A549 (cell line): ENCODE measurements around the gene LGI2. TPM values are rescaled to one million over a fixed set of nuclear protein-coding genes. Genes with fewer than 3 reads are reported as not detected.

Experiments used
- ATAC-seq, 2 experiments: fragments of 200-7000 bp in 1 of 2; fragments of >200 bp in 1 of 2; cut with Nextera tagmentation in 1 of 2; cut with Tn5 transposase in 1 of 2; 3 replicates each; pipeline versions ENCODE4 v1.8.0 to v1.9.1; 2018 to 2020; ENCODE audit warnings: mild to moderate bottlenecking in 1 of 2, moderate library complexity in 1 of 2
- CTCF ChIA-PET: fragments of 300-600 bp; sonication (Branson Sonifier 250); formaldehyde crosslinking; extraction: SDS; loops from one replicate; lab custom pipeline; 2021; ENCODE audit warnings: antibody characterized with exemption, inconsistent platforms; lab: Yijun Ruan, JAX
- POLR2A ChIA-PET: fragments of 350-600 bp; formaldehyde crosslinking; extraction: SDS; loops from one replicate; lab custom pipeline; 2021; ENCODE audit warnings: antibody characterized with exemption, inconsistent platforms; lab: Yijun Ruan, JAX
- DNase-seq, 2 experiments: peaks; one replicate each; pipeline versions ENCODE4 v3.0.0 to v3.0.0-alpha.2; 2011 to 2016; ENCODE audit warnings: low read depth in 1 of 2, low spot score in 1 of 2
- FAIRE-seq: peaks from 2 replicates; lab custom pipeline; 2011; peaks lifted over from hg19 to GRCh38; lab: Jason Lieb, UNC
- H3K27ac ChIP-seq, 2 experiments: fragments of >200 bp; sonication (Bioruptor Twin); formaldehyde crosslinking; 3 replicates each; pipeline ENCODE4 v1.5.1; 2016 to 2017
- H3K4me1 ChIP-seq: fragments of >200 bp; sonication (Bioruptor Twin); formaldehyde crosslinking; 3 replicates; pipeline ENCODE4 v1.6.1; 2016
- H3K4me2 ChIP-seq: fragments of >200 bp; sonication (Bioruptor Twin); formaldehyde crosslinking; 3 replicates; pipeline ENCODE4 v1.6.1; 2016
- H3K4me3 ChIP-seq: fragments of >200 bp; sonication (Bioruptor Twin); formaldehyde crosslinking; 3 replicates; pipeline ENCODE4 v1.5.1; 2016
- H3K9me3 ChIP-seq: fragments of >200 bp; sonication (Bioruptor Twin); formaldehyde crosslinking; 3 replicates; pipeline ENCODE4 v1.6.1; 2016
- CBX2 ChIP-seq: fragments of 200-600 bp; sonication (generic); IDR thresholded peaks from 2 replicates; pipeline ENCODE4 v1.6.1; 2016; ENCODE audit warnings: low read depth, mild to moderate bottlenecking, borderline replicate concordance
- CBX8 ChIP-seq: fragments of 200-600 bp; sonication (generic); IDR thresholded peaks from 2 replicates; pipeline ENCODE4 v1.6.1; 2016
- CEBPB ChIP-seq, 2 experiments: fragments of >200 bp in 1 of 2; sonication (Bioruptor Twin) in 1 of 2; formaldehyde crosslinking in 1 of 2; IDR thresholded peaks; 2 replicates each; pipeline ENCODE4 v1.6.1; 2012 to 2016
- CHD2 ChIP-seq: fragments of 150-350 bp; IDR thresholded peaks from 2 replicates; pipeline ENCODE4 v1.6.1; 2014; ENCODE audit warnings: low read length; ENCODE audit not compliant: partially characterized antibody
- CHD4 ChIP-seq: fragments of 200-600 bp; sonication (generic); IDR thresholded peaks from 2 replicates; pipeline ENCODE4 v1.6.1; 2016; ENCODE audit warnings: antibody characterized with exemption, mild to moderate bottlenecking, borderline replicate concordance
- E2F6 ChIP-seq: IDR thresholded peaks from 2 replicates; pipeline ENCODE4 v1.6.1; 2012; ENCODE audit warnings: low read depth, borderline replicate concordance
- EHMT2 ChIP-seq: fragments of 200-600 bp; sonication (generic); IDR thresholded peaks from 2 replicates; pipeline ENCODE4 v1.6.1; 2016; ENCODE audit warnings: antibody characterized with exemption, low read depth, mild to moderate bottlenecking, moderate library complexity
- EP300 ChIP-seq, 2 experiments: fragments of >200 bp; sonication (Bioruptor Twin); formaldehyde crosslinking; IDR thresholded peaks; 2 replicates in 1 of 2; 3 replicates in 1 of 2; pipeline ENCODE4 v1.6.1; 2016 to 2017
- FOSB ChIP-seq: fragments of 250-450 bp; sonication (Bioruptor Pico); IDR thresholded peaks from 2 replicates; pipeline ENCODE4 v1.5.0; 2020; ENCODE audit warnings: mild to moderate bottlenecking, moderate library complexity
- FOSL2 ChIP-seq, 2 experiments: fragments of 450-650 bp in 1 of 2; fragments of >200 bp in 1 of 2; sonication (Bioruptor Twin) in 1 of 2; formaldehyde crosslinking; IDR thresholded peaks; 2 replicates each; pipeline versions ENCODE4 v1.5.0 to v1.6.1; 2016 to 2020; ENCODE audit warnings: mild to moderate bottlenecking in 1 of 2, moderate library complexity in 1 of 2
- GATA3 ChIP-seq: IDR thresholded peaks from 2 replicates; pipeline ENCODE4 v1.6.1; 2012; ENCODE audit warnings: borderline replicate concordance
- HEYL ChIP-seq: fragments of 250-450 bp; sonication (Bioruptor Pico); IDR thresholded peaks from 2 replicates; pipeline ENCODE4 v1.8.0; 2021; ENCODE audit warnings: mild to moderate bottlenecking, moderate library complexity
- HOXB13 ChIP-seq: fragments of 250-450 bp; sonication (Bioruptor Pico); IDR thresholded peaks from 2 replicates; pipeline ENCODE4 v1.5.0; 2020; ENCODE audit warnings: low read depth, mild to moderate bottlenecking, moderate library complexity
- JUN ChIP-seq, 2 experiments: fragments of >200 bp; sonication (Bioruptor Twin); formaldehyde crosslinking; IDR thresholded peaks; 2 replicates in 1 of 2; 3 replicates in 1 of 2; pipeline ENCODE4 v1.6.1; 2016 to 2017
- KDM1A ChIP-seq: fragments of 200-600 bp; sonication (generic); IDR thresholded peaks from 2 replicates; pipeline ENCODE4 v1.6.1; 2016; ENCODE audit warnings: low read depth, mild to moderate bottlenecking
- KDM5A ChIP-seq: fragments of 200-600 bp; sonication (generic); IDR thresholded peaks from 2 replicates; pipeline ENCODE4 v1.6.1; 2016; ENCODE audit warnings: antibody characterized with exemption, mild to moderate bottlenecking
- MAX ChIP-seq: IDR thresholded peaks from 2 replicates; pipeline ENCODE4 v1.6.1; 2012
- PHF8 ChIP-seq: fragments of 200-600 bp; sonication (generic); IDR thresholded peaks from 2 replicates; pipeline ENCODE4 v1.6.1; 2016; ENCODE audit warnings: low read depth, mild to moderate bottlenecking, antibody characterized with exemption, moderate library complexity, borderline replicate concordance
- POLR2A ChIP-seq: IDR thresholded peaks from 2 replicates; pipeline ENCODE4 v1.6.1; 2012; ENCODE audit warnings: mild to moderate bottlenecking, low read length
- RAD21 ChIP-seq, 2 experiments: fragments of >200 bp in 1 of 2; sonication (Bioruptor Twin) in 1 of 2; formaldehyde crosslinking in 1 of 2; IDR thresholded peaks in 1 of 2; conservative IDR thresholded peaks in 1 of 2; 2 replicates in 1 of 2; 3 replicates in 1 of 2; pipeline ENCODE4 v1.6.1; 2012 to 2018; ENCODE audit warnings: inconsistent platforms in 1 of 2
- RFX5 ChIP-seq: fragments of 450-650 bp; IDR thresholded peaks from 2 replicates; pipeline ENCODE4 v1.7.1; 2014; ENCODE audit warnings: antibody characterized with exemption, mild to moderate bottlenecking, moderate library complexity
- RNF2 ChIP-seq: fragments of 200-600 bp; sonication (generic); IDR thresholded peaks from 2 replicates; pipeline ENCODE4 v1.6.1; 2016; ENCODE audit warnings: low read depth, mild to moderate bottlenecking, antibody characterized with exemption, moderate library complexity, borderline replicate concordance
- ZNF302 ChIP-seq: fragments of 250-450 bp; sonication (Bioruptor Pico); IDR thresholded peaks from 2 replicates; pipeline ENCODE4 v1.9.0; 2021; ENCODE audit warnings: inconsistent platforms, mild to moderate bottlenecking, moderate library complexity
- WGBS: methylation state at CpG from one replicate; pipeline ENCODE4 v1.1.6; 2017; ENCODE audit errors: missing lambda C conversion rate; 5-methylcytosine and 5-hydroxymethylcytosine counted together
- polyA plus RNA-seq, 4 experiments: library from polyadenylated mRNA; depleted of rRNA in 3 of 4; stranded (reverse); fragments of >200 nt; fragmentation: RNase III in 1 of 4; extraction: RNeasy Plus Mini Kit Qiagen cat#74134 plus additional on column Dnase treatment in 1 of 4; gene quantifications; 2 replicates in 3 of 4; 3 replicates in 1 of 4; pipeline ENCODE4 v1.2.3, GENCODE V29; 2011 to 2017
- TF ChIP-seq, protein P1 (sequence below): fragments of >200 bp; sonication (Bioruptor Twin); formaldehyde crosslinking; IDR thresholded peaks from 3 replicates; pipeline ENCODE4 v1.5.1; 2016
- TF ChIP-seq, protein P2 (sequence below): fragments of 250-450 bp; sonication (Bioruptor Pico); IDR thresholded peaks from 2 replicates; pipeline ENCODE4 v1.5.0; 2021; ENCODE audit warnings: mild to moderate bottlenecking, moderate library complexity, borderline replicate concordance
- TF ChIP-seq, protein P3 (sequence below): fragments of 250-450 bp; sonication (Bioruptor Pico); IDR thresholded peaks from 2 replicates; pipeline ENCODE4 v1.5.0; 2020; ENCODE audit warnings: low read depth, mild to moderate bottlenecking, moderate library complexity

LGI2 gene
- polyA plus RNA-seq, 2 of the 4 experiments (the other 2 are of a cell fraction), result 0.05 to 0.14 TPM

GRCh38 chr4:25028851-25029250, 1.9 kb downstream of the LGI2 start:
- POLR2A ChIA-PET, result no interaction called here
- TF ChIP-seq, protein P1, sequence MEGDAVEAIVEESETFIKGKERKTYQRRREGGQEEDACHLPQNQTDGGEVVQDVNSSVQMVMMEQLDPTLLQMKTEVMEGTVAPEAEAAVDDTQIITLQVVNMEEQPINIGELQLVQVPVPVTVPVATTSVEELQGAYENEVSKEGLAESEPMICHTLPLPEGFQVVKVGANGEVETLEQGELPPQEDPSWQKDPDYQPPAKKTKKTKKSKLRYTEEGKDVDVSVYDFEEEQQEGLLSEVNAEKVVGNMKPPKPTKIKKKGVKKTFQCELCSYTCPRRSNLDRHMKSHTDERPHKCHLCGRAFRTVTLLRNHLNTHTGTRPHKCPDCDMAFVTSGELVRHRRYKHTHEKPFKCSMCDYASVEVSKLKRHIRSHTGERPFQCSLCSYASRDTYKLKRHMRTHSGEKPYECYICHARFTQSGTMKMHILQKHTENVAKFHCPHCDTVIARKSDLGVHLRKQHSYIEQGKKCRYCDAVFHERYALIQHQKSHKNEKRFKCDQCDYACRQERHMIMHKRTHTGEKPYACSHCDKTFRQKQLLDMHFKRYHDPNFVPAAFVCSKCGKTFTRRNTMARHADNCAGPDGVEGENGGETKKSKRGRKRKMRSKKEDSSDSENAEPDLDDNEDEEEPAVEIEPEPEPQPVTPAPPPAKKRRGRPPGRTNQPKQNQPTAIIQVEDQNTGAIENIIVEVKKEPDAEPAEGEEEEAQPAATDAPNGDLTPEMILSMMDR, result no peak
- TF ChIP-seq RNF2 (no peak), EHMT2 (no peak), CBX8 (no peak), CEBPB (IDR thresholded peaks at IDR 0.05) (no peak), FOSB (CRISPR knock-in tag) (no peak), JUN (IDR thresholded peaks at IDR 0.05) (no peak), HOXB13 (CRISPR knock-in tag) (no peak), RFX5 (no peak), POLR2A (no peak), RAD21 (conservative IDR thresholded peaks at IDR 0.05 in 1 of 2, IDR thresholded peaks at IDR 0.05 in 1 of 2) (no peak), HEYL (CRISPR knock-in tag) (no peak), KDM5A (no peak)
- TF ChIP-seq, protein P2, sequence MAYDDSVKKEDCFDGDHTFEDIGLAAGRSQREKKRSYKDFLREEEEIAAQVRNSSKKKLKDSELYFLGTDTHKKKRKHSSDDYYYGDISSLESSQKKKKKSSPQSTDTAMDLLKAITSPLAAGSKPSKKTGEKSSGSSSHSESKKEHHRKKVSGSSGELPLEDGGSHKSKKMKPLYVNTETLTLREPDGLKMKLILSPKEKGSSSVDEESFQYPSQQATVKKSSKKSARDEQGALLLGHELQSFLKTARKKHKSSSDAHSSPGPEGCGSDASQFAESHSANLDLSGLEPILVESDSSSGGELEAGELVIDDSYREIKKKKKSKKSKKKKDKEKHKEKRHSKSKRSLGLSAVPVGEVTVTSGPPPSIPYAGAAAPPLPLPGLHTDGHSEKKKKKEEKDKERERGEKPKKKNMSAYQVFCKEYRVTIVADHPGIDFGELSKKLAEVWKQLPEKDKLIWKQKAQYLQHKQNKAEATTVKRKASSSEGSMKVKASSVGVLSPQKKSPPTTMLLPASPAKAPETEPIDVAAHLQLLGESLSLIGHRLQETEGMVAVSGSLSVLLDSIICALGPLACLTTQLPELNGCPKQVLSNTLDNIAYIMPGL (CRISPR knock-in tag), result no peak
- TF ChIP-seq, protein P3, sequence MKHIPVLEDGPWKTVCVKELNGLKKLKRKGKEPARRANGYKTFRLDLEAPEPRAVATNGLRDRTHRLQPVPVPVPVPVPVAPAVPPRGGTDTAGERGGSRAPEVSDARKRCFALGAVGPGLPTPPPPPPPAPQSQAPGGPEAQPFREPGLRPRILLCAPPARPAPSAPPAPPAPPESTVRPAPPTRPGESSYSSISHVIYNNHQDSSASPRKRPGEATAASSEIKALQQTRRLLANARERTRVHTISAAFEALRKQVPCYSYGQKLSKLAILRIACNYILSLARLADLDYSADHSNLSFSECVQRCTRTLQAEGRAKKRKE (CRISPR knock-in tag), result no peak
- TF ChIP-seq, all 56 proteins: peak for 0
- CTCF ChIA-PET, result no interaction called here
- peaks cover 3% of the 10 kb centered on the region; the same call in 1 of the 3 replicates for H3K4me1 ChIP-seq
- no peak overlapping the region for H3K4me3 ChIP-seq
- WGBS, result 88% methylated on average over 3 of the region's 3 CpGs
- no peak overlapping the region for H3K4me2 ChIP-seq
- FAIRE-seq (no peak), DNase-seq (no peak), ATAC-seq (no peak)
- H3K9me3 ChIP-seq, result no peaks in the 10 kb centered on the region
- H3K27ac ChIP-seq, result no peak overlapping the region

GRCh38 chr4:25022766-25023165, 8.0 kb downstream of the LGI2 start:
- Histone ChIP-seq H3K27ac (no peak overlapping the region), H3K4me3 (no peak overlapping the region), H3K4me1 (0 out of 3 replicates have a peak, but pooled peaks cover 3% of the 10 kb centered on the region), H3K4me2 (no peak overlapping the region), H3K9me3 (no peaks in the 10 kb centered on the region)
- no peak for DNase-seq
- ChIA-PET POLR2A (no interaction called here), CTCF (interaction anchor here (0.8 to 1.2 kb wide), 2 partner anchors 10 to 13 kb away, joined by 3 read pairs; no protein-coding TSS in a partner anchor)
- FAIRE-seq, result no peak
- no peak for ATAC-seq
- WGBS, result 17% methylated on average over 1 of the region's 1 CpG
- no peak for TF ChIP-seq PHF8
- TF ChIP-seq FOSL2 (IDR thresholded peaks at IDR 0.05), result no peak
- no peak for TF ChIP-seq FOSL2 (CRISPR knock-in tag; IDR thresholded peaks at IDR 0.05)
- TF ChIP-seq CHD4, result no peak
- TF ChIP-seq CHD2, result no peak
- no peak for TF ChIP-seq RFX5
- TF ChIP-seq POLR2A, result no peak
- TF ChIP-seq MAX, result no peak
- TF ChIP-seq EP300 (IDR thresholded peaks at IDR 0.05), result no peak
- TF ChIP-seq GATA3, result no peak
- TF ChIP-seq ZNF302 (CRISPR knock-in tag), result no peak
- TF ChIP-seq FOSB (CRISPR knock-in tag), result no peak
- no peak for TF ChIP-seq EHMT2
- no peak for TF ChIP-seq CBX2
- no peak for TF ChIP-seq HOXB13 (CRISPR knock-in tag)
- no peak for TF ChIP-seq E2F6
- TF ChIP-seq KDM1A, result no peak
